HepG2 (cell line): Measurements from ENCODE around the gene MUC4. TPM values are rescaled to one million over a fixed set of nuclear protein-coding genes. Genes with fewer than 3 reads are reported as not detected.

ENCODE experiments used
- ATAC-seq: fragments of 200-7000 bp; cut with Tn5 transposase; 3 replicates; pipeline ENCODE4 v1.9.1; 2020; ENCODE audit warnings: mild to moderate bottlenecking, moderate library complexity
- BruUV-seq: library from RNA; stranded (reverse); fragments of 400-500 nt; replicated peaks from 2 replicates; lab custom pipeline; 2021; lab: Mats Ljungman, UMichigan
- CTCF ChIA-PET: fragments of 300-600 bp; formaldehyde crosslinking; extraction: SDS; loops from one replicate; lab custom pipeline; 2021; ENCODE audit warnings: low total read pairs, inconsistent platforms, low intra/inter-chr PET ratio; lab: Yijun Ruan, JAX
- POLR2A ChIA-PET: fragments of 350-600 bp; sonication (Branson Sonifier 250); formaldehyde crosslinking; loops from one replicate; lab custom pipeline; 2020; ENCODE audit warnings: antibody characterized with exemption, inconsistent platforms; lab: Yijun Ruan, JAX
- DNase-seq: peaks from one replicate; pipeline ENCODE4 v3.0.0-alpha.2; 2015; ENCODE audit warnings: low spot score
- FAIRE-seq: peaks from 3 replicates; lab custom pipeline; 2011; peaks lifted over from hg19 to GRCh38; lab: Jason Lieb, UNC
- H2AFZ ChIP-seq: one replicate; pipeline ENCODE4 v1.6.1; 2011; ENCODE audit warnings: low read length, inconsistent platforms
- H3K27ac ChIP-seq: fragments of 300-600 bp; 3 replicates; pipeline ENCODE4 v1.8.0; 2011; ENCODE audit warnings: mixed run types, mild to moderate bottlenecking, mixed read lengths, low read length, inconsistent platforms; ENCODE audit not compliant: insufficient read depth; ENCODE audit errors: extremely low read length
- H3K27me3 ChIP-seq, 2 experiments: fragments of 200-600 bp in 1 of 2; 2 replicates in 1 of 2; 3 replicates in 1 of 2; pipeline versions ENCODE4 v1.6.0 to v1.8.0; 2011; ENCODE audit warnings: low read length in 2 of 2, mild to moderate bottlenecking in 2 of 2, moderate library complexity in 2 of 2, inconsistent platforms in 1 of 2; ENCODE audit not compliant: insufficient read depth in 2 of 2, control insufficient read depth in 1 of 2
- H3K36me3 ChIP-seq, 2 experiments: fragments of 200-600 bp in 1 of 2; replicated peaks in 1 of 2; 2 replicates in 1 of 2; 3 replicates in 1 of 2; pipeline versions ENCODE4 v1.5.1 to v1.8.0; 2011; ENCODE audit warnings: low read length in 2 of 2, inconsistent platforms in 1 of 2; ENCODE audit not compliant: insufficient read depth in 2 of 2, control insufficient read depth in 1 of 2
- H3K4me1 ChIP-seq: 2 replicates; pipeline ENCODE4 v1.5.1; 2012; ENCODE audit warnings: low read length, inconsistent platforms; ENCODE audit not compliant: insufficient read depth
- H3K4me2 ChIP-seq: 2 replicates; pipeline ENCODE4 v1.6.0; 2011; ENCODE audit warnings: low read depth, low read length, inconsistent platforms
- H3K4me3 ChIP-seq, 3 experiments: fragments of 200-600 bp in 1 of 3; sonication (generic), shearing (Covaris generic) in 1 of 3; replicated peaks in 1 of 3; 2 replicates each; pipeline ENCODE4 v1.5.1; 2011 to 2016; ENCODE audit warnings: low read length in 3 of 3, inconsistent platforms in 2 of 3, low read depth in 2 of 3, mild to moderate bottlenecking in 2 of 3, control low read depth in 1 of 3, mixed read lengths in 1 of 3; ENCODE audit not compliant: insufficient read depth in 1 of 3
- H3K79me2 ChIP-seq: one replicate; pipeline ENCODE4 v1.6.1; 2011; ENCODE audit warnings: low read length, inconsistent platforms; ENCODE audit not compliant: insufficient read depth
- H3K9ac ChIP-seq: 2 replicates; pipeline ENCODE4 v1.6.0; 2011; ENCODE audit warnings: mild to moderate bottlenecking, low read depth, low read length, inconsistent platforms; ENCODE audit not compliant: insufficient read depth
- H3K9me3 ChIP-seq: 2 replicates; pipeline ENCODE4 v1.5.1; 2012; ENCODE audit warnings: mild to moderate bottlenecking, low read length
- H4K20me1 ChIP-seq: 2 replicates; pipeline ENCODE4 v1.6.0; 2011; ENCODE audit warnings: inconsistent platforms, mild to moderate bottlenecking, low read length, moderate library complexity; ENCODE audit not compliant: insufficient read depth
- CBX5 ChIP-seq: sonication (generic); formaldehyde crosslinking; IDR thresholded peaks from 2 replicates; pipeline ENCODE4 v1.4.0; 2020; ENCODE audit warnings: missing genetic modification reagents, borderline replicate concordance
- CREM ChIP-seq, 2 experiments: sonication (generic) in 1 of 2; formaldehyde crosslinking in 1 of 2; IDR thresholded peaks; 2 replicates each; pipeline versions ENCODE4 v1.4.0 to v1.6.1; 2016 to 2020; ENCODE audit warnings: antibody characterized with exemption in 1 of 2, mild to moderate bottlenecking in 1 of 2, missing genetic modification reagents in 1 of 2
- HOXA7 ChIP-seq: sonication (generic); formaldehyde crosslinking; IDR thresholded peaks from 2 replicates; pipeline ENCODE4 v1.8.1; 2022; ENCODE audit warnings: mild to moderate bottlenecking, missing genetic modification reagents, moderate library complexity
- KDM4B ChIP-seq: sonication (generic); formaldehyde crosslinking; IDR thresholded peaks from 2 replicates; pipeline ENCODE4 v1.4.0; 2020; ENCODE audit warnings: missing genetic modification reagents
- NFKB2 ChIP-seq: sonication (generic); formaldehyde crosslinking; IDR thresholded peaks from 2 replicates; pipeline ENCODE4 v1.4.0; 2020; ENCODE audit warnings: missing genetic modification reagents, borderline replicate concordance
- NRL ChIP-seq: sonication (generic); formaldehyde crosslinking; IDR thresholded peaks from 2 replicates; pipeline ENCODE4 v1.5.0; 2020; ENCODE audit warnings: missing genetic modification reagents, mild to moderate bottlenecking, moderate library complexity, borderline replicate concordance
- RFX5 ChIP-seq: IDR thresholded peaks from 2 replicates; pipeline ENCODE4 v1.6.1; 2011; ENCODE audit warnings: low read depth, low read length, improper control_type of control experiment
- ZBTB38 ChIP-seq: sonication (generic); formaldehyde crosslinking; IDR thresholded peaks from 2 replicates; pipeline ENCODE4 v1.5.1; 2020; ENCODE audit warnings: mild to moderate bottlenecking, missing genetic modification reagents
- ZNF749 ChIP-seq: sonication (generic); formaldehyde crosslinking; IDR thresholded peaks from 2 replicates; pipeline ENCODE4 v1.8.0; 2022; ENCODE audit warnings: mild to moderate bottlenecking, missing genetic modification reagents, moderate library complexity, borderline replicate concordance
- ZNF761 ChIP-seq: sonication (generic); formaldehyde crosslinking; conservative IDR thresholded peaks from 2 replicates; pipeline ENCODE4 v1.4.0; 2020; ENCODE audit warnings: mild to moderate bottlenecking, missing genetic modification reagents
- ZNF788 ChIP-seq: sonication (generic); formaldehyde crosslinking; IDR thresholded peaks from 2 replicates; pipeline ENCODE4 v1.5.0; 2020; ENCODE audit warnings: mild to moderate bottlenecking, missing genetic modification reagents, borderline replicate concordance
- ZNF816 ChIP-seq: sonication (generic); formaldehyde crosslinking; IDR thresholded peaks from 2 replicates; pipeline ENCODE4 v1.8.0; 2022; ENCODE audit warnings: missing genetic modification reagents, mild to moderate bottlenecking, borderline replicate concordance
- WGBS: methylation state at CpG from one replicate; pipeline ENCODE4 v1.1.6; 2017; ENCODE audit warnings: low lambda C conversion rate; 5-methylcytosine and 5-hydroxymethylcytosine counted together
- in situ Hi-C: cut with HindIII; loops from 2 replicates; pipeline ENCODE4 v1.10.0; 2017; ENCODE audit warnings: low pct_unique_long_range_greater_than_20kb; ENCODE audit not compliant: extremely low pct_ligation_motif_present
- intact Hi-C: fragments of 100-400 bp; cut with micrococcal nuclease; formaldehyde crosslinking; loops from one replicate; pipeline ENCODE4 v1.10.0; 2022; ENCODE audit not compliant: unreplicated experiment
- polyA plus RNA-seq, 8 experiments: library from polyadenylated mRNA; depleted of rRNA in 3 of 8; stranded (reverse) in 7 of 8; unstranded in 1 of 8; fragments of >200 nt; fragmentation: Illumina TruSeq in 4 of 8; extraction: Trizol in 4 of 8; gene quantifications; 2 replicates each; pipeline versions ENCODE4 v1.2.1 to v1.2.3, GENCODE V29; 2011 to 2016; ENCODE audit warnings: low read depth in 4 of 8, missing spikeins in 1 of 8, mixed read lengths in 1 of 8; ENCODE audit not compliant: insufficient read depth in 1 of 8
- total RNA-seq, 5 experiments: library from RNA; depleted of rRNA; stranded (reverse); fragments of >200 nt; fragmentation: Illumina TruSeq; extraction: Trizol; gene quantifications; 2 replicates each; pipeline ENCODE4 v1.2.3, GENCODE V29; 2016; ENCODE audit warnings: low read depth in 1 of 5
- TF ChIP-seq, protein P1 (sequence below): conservative IDR thresholded peaks from 2 replicates; pipeline ENCODE4 v1.6.1; 2018; ENCODE audit warnings: missing genetic modification reagents
- TF ChIP-seq, protein P2 (sequence below): IDR thresholded peaks from 2 replicates; pipeline ENCODE4 v1.6.1; 2016; ENCODE audit warnings: low read depth, missing genetic modification reagents, missing compliant biosample characterization

The MUC4 gene
- total and polyA plus RNA-seq, 2 of the 13 experiments (the other 11 are each of a cell fraction or from before 2014, with no cell fraction given): not detected

DNA sequence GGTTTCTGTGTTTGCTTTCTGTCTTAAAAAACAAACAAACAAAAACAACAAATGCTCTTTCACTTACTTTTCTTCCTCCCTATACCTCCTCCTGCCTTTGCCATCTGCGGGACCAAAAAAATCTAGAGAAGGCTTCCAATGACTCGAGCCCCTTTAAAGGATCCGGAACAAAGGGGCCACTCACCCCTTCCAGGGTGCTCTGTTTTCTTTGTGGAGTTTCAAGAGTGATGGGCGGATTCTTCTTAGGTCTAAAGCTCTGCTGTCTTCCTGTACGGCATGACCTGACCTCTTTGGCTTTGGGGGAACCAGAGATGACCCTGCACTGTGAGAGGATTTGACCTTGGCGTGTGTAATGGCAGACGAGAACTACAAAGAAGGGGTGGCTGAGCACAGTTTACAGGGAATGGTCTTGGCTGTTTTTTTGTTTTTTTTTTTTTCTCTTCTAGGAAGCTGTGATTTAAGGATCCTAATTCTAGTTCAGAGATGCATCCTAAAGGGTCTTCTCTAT, 93.2 kb downstream of the MUC4 start:
- ATAC-seq: no peak
- intact Hi-C loops: no loop called here
- no TSS peak for BruUV-seq
- Histone ChIP-seq H4K20me1 (no peaks in the 10 kb centered on the region), H3K27ac (no peak overlapping the region), H3K4me2 (no peak overlapping the region), H3K79me2 (no peaks in the 10 kb centered on the region), H3K27me3 (no peaks in the 10 kb centered on the region; a peak in 1 of 5 replicates), H3K36me3 (no peaks in the 10 kb centered on the region), H3K4me3 (no peak overlapping the region), H3K9ac (no peak overlapping the region), H2AFZ (no peak overlapping the region), H3K4me1 (peaks cover 36% of the 10 kb centered on the region), H3K9me3 (no peaks in the 10 kb centered on the region)
- ChIA-PET POLR2A (no interaction called here), CTCF (interaction anchor here (0.6 kb wide), 1 partner anchor 824 kb away, joined by 3 read pairs; no protein-coding TSS in a partner anchor)
- in situ Hi-C loops: no loop called here
- no peak for DNase-seq
- no peak for FAIRE-seq
- TF ChIP-seq ZNF816 (CRISPR knock-in tag): no peak
- no peak for TF ChIP-seq NFKB2 (CRISPR knock-in tag)
- TF ChIP-seq KDM4B (CRISPR knock-in tag): no peak
- TF ChIP-seq ZNF761 (CRISPR knock-in tag): no peak
- no peak for TF ChIP-seq ZNF749 (CRISPR knock-in tag)
- no peak for TF ChIP-seq ZNF788 (CRISPR knock-in tag)
- no peak for TF ChIP-seq CBX5 (CRISPR knock-in tag)
- TF ChIP-seq HOXA7 (CRISPR knock-in tag): no peak
- TF ChIP-seq, protein P1, sequence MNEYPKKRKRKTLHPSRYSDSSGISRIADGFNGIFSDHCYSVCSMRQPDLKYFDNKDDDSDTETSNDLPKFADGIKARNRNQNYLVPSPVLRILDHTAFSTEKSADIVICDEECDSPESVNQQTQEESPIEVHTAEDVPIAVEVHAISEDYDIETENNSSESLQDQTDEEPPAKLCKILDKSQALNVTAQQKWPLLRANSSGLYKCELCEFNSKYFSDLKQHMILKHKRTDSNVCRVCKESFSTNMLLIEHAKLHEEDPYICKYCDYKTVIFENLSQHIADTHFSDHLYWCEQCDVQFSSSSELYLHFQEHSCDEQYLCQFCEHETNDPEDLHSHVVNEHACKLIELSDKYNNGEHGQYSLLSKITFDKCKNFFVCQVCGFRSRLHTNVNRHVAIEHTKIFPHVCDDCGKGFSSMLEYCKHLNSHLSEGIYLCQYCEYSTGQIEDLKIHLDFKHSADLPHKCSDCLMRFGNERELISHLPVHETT (CRISPR knock-in tag): no peak
- TF ChIP-seq ZBTB38 (CRISPR knock-in tag): no peak
- TF ChIP-seq CREM (IDR thresholded peaks at IDR 0.05): no peak
- no peak for TF ChIP-seq CREM (CRISPR knock-in tag; IDR thresholded peaks at IDR 0.05)
- no peak for TF ChIP-seq RFX5
- no peak for TF ChIP-seq NRL
- TF ChIP-seq, protein P2, sequence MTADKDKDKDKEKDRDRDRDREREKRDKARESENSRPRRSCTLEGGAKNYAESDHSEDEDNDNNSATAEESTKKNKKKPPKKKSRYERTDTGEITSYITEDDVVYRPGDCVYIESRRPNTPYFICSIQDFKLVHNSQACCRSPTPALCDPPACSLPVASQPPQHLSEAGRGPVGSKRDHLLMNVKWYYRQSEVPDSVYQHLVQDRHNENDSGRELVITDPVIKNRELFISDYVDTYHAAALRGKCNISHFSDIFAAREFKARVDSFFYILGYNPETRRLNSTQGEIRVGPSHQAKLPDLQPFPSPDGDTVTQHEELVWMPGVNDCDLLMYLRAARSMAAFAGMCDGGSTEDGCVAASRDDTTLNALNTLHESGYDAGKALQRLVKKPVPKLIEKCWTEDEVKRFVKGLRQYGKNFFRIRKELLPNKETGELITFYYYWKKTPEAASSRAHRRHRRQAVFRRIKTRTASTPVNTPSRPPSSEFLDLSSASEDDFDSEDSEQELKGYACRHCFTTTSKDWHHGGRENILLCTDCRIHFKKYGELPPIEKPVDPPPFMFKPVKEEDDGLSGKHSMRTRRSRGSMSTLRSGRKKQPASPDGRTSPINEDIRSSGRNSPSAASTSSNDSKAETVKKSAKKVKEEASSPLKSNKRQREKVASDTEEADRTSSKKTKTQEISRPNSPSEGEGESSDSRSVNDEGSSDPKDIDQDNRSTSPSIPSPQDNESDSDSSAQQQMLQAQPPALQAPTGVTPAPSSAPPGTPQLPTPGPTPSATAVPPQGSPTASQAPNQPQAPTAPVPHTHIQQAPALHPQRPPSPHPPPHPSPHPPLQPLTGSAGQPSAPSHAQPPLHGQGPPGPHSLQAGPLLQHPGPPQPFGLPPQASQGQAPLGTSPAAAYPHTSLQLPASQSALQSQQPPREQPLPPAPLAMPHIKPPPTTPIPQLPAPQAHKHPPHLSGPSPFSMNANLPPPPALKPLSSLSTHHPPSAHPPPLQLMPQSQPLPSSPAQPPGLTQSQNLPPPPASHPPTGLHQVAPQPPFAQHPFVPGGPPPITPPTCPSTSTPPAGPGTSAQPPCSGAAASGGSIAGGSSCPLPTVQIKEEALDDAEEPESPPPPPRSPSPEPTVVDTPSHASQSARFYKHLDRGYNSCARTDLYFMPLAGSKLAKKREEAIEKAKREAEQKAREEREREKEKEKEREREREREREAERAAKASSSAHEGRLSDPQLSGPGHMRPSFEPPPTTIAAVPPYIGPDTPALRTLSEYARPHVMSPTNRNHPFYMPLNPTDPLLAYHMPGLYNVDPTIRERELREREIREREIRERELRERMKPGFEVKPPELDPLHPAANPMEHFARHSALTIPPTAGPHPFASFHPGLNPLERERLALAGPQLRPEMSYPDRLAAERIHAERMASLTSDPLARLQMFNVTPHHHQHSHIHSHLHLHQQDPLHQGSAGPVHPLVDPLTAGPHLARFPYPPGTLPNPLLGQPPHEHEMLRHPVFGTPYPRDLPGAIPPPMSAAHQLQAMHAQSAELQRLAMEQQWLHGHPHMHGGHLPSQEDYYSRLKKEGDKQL: no peak
- WGBS: 22% methylated on average over 7 of the region's 7 CpGs
